ENCODE results near the gene CDKAL1.
"Not testable (repeated sequence)": the region's sequence is repeated elsewhere in the genome, so short reads cannot be mapped to it uniquely, and the experiment has no call there.

Gene CDKAL1

DNA sequence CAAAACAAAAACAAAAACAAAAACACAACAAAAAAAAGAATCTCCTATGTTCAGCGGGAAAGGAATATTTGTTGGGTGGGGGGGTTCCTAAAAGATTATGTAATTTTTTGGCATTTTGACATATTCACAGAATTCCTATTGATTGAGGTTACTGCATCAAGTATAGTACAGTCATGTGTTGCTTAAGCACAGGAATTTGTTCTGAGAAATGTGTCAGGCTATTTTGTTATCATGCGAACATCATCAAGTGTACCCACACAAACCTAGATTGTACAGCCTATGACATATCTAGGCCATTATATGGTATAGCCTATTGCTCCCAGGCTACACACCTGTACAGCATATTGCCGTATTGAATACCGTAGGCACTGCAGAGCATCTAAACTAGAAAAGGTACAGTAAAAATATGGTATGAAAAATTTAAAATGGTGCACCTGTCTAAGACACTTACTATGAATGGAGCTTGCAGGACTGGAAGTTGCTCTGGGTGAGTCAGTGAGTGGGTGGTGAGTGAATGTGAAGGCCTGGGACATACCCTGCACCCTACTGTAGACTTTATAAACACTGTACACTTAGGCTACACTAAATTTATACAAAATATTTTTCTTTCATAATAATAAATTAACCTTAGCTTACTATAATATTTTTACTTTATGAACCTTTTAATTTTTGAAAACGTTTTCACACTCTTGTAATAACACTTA lies 110.6 kb downstream of the CDKAL1 start:
- DNase-seq = no peak

DNA sequence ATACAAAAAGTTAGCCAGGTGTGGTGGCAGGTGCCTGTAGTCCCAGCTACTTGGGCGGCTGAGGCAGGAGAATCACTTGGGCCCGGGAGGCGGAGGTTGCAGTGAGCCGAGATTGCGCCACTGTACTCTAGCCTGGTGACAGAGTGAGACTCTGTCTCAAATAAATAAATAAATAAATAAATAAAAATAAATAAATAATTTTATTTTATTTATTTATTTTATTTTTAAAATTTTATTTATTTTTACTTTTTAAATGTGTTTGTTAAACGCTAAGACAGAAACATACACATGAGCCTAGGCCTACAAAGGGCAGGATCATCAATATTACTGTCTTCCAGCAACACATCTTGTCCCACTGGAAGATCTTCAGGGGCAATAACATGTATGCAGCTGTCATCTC lies 111.3 kb downstream of the CDKAL1 start:
- not testable (repeated sequence) for DNase-seq

DNA sequence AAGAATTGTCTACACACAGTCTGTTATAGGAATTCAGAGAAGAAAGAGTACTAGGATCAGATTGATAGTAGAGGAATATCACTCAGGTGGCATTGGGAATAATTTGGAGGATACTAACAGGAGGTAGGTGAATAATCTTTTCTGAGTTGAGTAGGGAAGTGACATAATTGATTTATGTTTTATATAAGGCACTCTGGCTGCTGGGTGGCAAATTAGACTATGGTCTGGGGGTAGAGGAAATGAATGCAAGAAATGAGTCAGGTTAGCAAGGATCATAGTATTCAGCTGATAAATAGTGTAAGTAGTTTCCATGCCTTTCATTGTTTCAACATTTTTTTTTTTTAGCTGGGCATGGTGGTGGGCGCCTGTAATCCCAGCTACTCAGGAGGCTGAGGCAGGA lies 113.3 kb downstream of the CDKAL1 start:
- DNase-seq = no peak

DNA sequence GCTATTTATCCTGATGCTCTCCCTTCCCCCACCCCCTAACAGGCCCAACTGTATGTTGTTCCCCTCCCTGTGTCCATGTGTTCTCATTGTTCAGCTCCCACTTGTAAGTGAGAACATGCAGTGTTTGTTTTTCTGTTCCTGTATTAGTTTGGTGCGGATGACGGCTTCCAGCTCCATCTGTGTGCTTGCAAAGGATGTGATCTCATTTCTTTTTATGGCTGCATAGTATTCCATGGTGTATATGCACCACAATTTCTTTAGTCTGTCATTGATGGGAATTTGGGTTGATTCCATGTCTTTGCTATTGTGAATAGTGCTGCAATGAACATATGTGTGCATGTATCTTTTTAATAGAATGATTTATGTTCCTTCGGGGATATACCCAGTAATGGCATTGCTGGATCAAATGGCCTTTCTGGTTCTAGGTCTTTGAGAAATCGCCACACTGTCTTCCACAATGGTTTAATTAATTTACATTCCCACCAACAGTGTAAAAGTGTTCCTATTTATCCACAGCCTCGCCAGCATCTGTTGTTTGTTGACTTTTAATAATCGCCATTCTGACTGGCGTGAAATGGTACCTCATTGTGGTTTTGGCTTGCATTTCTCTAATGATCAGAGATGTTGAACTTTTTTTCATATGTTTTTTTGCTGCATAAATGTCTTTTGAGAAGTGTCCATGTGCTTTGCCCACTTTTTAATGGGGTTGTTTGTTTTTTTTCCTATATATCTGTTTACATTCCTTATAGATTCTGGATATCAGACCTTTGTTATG lies 115.6 kb downstream of the CDKAL1 start:
- not testable (repeated sequence) for DNase-seq

DNA sequence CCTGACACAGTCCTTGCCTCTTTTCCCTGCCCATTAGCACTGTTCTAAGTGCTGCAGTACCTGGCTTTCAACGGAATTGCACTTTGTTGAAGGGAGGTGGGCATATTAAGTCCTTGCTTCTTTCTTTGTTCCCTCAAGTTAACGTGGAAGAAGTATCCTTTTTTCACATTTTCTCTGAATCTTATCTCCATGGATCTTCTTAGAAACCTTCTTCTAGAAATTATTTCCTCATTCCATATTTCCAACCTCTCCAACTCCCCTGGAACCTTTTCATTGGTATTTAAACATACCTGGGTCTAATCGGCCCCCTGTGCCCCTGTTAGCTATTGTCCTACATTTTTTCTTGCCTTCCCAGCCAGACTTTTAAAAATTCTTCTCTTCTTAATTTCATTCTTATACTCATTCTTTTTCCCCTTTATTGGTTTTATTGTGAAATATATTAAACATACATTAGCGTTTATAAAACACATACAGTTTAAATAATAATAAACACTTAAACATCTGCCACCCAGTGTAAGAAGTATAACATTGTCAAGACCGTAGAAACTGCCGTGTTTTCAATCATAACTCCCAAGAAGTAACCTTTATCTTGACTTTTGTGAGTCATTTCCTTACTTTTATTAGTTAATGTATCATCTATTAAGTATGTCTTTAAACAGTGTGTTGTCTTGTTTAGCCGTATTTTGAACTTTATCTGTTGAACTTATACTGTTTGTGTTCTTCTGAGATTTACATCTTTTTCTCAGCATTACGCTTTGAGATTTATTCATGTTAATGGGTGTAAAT lies 118.2 kb downstream of the CDKAL1 start:
- no peak for DNase-seq

DNA sequence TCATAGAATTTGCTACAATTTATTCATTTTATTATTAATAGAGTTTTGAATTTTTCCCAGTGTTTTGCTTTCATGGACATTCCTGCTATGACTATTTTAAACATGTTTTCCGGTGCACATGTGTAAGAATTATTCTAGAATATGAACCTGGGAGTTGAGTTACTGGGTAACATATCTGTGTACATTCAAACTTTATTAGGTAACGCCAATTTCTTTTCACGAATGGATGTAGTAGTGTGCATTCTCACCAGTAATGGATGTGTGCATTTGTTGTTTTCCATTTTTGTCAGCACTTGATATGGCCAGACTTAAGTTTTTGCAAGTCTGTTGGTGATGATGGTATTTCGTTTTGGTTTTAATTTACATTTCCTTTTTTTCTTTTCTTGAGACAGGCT lies 118.8 kb downstream of the CDKAL1 start:
- DNase-seq = no peak

DNA sequence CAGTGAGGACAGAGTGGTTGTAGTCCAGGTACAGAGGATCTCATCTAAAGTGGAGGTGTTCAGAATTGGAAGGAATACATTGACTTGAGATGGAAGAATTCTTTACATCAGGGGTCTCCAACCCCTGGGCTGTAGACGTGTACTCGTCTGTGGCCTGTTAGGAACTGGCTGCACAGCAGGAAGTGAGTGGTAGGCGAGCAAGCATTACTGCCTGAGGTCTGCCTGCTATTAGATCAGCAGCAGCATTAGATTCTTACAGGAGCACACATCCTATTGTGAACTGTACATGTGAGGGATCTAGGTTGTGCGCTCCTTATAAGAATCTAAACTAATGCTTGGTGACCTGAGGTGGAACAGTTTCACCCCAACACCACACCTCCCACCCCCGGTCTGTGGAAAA lies 121.1 kb downstream of the CDKAL1 start:
- no peak for DNase-seq

DNA sequence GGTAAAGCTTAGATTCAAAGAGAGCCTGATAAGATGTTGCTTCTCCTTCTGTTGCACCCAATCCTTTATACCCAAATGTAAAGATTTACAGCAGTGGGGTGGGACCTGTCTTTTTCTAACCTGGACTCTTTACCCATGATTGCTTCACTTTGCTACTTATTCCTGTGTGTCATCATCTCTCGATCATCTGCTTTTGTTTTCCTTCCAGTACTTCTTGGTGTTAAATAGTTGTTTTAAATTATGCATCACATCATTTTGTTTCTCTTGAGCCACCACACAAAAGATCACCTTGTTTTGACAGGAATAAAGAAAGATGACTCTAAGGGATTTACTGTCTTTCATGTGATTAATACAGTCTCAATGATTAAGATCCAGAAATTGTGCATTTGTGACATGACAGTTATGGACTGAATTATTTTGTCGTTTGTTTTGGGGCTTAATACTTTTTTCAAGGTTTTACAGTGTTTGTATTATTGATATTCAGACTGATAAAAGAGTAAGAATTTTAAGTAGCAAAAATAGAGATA lies 123.1 kb downstream of the CDKAL1 start:
- no peak for DNase-seq

DNA sequence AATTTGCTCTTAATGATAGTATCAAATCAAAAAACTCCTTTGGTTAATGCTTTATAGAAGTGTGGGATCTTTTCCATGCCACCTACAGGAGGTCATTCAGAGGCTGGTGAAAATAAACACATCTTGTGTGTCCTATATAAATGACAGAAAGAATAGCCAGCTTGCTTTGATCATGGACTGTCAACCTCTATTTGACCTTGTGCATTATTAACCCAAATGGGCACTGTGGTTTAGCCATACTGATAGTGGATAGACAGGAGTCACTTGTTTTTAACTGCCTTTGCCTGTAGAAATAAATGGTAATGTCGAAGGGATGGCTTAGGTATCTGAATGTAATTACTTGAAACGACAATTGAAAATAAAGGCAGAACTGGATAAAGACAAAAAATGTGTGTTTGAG lies 123.8 kb downstream of the CDKAL1 start:
- DNase-seq = no peak

DNA sequence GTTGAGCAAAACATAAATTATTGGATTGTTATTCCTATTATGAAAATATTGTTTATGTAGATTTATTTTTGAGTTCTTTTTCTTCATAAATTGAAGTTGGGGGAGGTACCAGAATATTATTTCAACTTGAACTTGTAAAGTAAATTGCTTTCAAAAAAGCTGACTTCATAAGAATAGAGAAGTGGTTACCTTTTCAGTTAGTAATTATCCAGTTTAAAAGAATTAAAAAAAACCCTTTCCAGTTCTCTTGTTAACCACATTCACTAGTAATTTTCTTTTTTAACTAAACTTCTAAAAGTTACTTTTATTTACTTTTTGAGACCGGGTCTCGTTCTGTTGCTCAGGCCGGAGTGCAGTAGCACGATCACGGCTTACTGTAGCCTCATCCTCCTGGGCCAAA lies 124.3 kb downstream of the CDKAL1 start:
- no peak for DNase-seq

DNA sequence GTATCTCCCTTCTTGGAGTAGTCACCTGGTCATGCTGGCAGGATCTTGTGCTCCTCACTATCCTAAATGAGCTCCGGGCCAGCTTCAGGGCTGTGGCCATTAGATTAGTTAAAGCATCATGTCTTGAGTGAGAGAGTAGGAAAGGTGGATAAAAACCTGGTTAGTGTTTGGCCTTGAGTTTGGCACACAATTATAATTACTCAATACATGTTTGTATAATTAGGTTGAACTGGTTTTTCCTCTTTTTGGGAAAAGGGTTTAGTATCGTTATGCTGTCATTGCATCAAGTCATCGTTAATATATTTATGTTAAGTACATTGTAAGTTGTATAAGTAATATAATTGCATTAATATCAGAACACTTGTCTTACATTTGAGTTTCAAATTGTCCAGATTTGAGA lies 126.3 kb downstream of the CDKAL1 start:
- DNase-seq = no peak

DNA sequence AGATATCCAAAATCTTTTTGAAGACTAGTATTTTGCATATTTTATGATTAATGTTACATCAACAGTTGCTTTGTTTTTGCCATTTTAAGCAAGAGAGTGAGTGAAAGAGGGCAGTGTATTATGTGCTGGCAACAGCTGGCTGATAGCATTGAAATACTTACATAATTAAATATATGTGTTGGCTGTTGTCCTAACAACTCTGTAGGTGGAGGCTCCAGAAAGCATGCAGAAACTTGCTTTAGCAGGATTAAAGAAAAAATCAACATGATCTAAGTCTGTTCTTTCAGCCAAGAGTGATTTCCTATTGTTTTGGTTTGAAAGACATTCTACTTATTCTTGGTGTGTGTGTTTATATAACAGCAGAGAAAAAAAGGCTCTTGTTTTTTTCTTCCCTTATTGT lies 127.5 kb downstream of the CDKAL1 start:
- peak; percentile 38 for DNase-seq

DNA sequence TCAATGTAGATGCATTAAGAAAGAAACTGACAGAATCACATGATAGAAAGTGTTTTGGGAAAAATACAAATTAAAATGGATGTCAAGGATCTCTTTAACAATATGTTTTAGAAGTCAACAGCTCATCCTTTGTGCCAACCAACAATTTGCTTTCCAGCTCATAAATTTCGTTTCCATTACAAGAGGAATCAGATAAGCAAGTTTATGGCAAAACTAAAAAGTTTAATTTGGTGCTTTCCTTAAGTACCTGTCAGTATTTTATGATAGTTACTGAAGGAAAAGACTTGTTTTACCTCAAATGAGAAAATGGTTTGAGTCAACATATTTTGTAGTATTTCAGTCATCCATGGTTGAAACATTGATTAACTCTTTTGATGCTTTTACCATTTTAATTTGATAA lies 130.0 kb downstream of the CDKAL1 start:
- DNase-seq = no peak

DNA sequence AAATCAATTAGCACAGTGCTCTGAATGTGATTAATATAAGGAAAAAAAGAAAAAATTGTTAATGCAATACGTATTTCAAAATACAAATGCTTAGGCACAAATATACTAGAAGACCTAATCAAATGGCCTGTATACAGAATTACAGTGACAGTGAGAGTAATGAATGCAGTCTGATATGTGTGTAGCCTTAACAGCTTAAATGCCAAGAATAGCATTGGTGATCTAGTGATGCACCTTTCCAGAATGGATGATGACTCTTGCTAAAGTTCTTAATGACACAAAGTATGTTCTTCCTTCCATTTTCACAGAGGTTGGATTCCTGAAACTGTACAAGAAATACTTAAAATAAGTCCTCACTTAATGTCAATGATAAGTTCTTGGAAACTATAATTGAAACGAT lies 131.0 kb downstream of the CDKAL1 start:
- no peak for DNase-seq

DNA sequence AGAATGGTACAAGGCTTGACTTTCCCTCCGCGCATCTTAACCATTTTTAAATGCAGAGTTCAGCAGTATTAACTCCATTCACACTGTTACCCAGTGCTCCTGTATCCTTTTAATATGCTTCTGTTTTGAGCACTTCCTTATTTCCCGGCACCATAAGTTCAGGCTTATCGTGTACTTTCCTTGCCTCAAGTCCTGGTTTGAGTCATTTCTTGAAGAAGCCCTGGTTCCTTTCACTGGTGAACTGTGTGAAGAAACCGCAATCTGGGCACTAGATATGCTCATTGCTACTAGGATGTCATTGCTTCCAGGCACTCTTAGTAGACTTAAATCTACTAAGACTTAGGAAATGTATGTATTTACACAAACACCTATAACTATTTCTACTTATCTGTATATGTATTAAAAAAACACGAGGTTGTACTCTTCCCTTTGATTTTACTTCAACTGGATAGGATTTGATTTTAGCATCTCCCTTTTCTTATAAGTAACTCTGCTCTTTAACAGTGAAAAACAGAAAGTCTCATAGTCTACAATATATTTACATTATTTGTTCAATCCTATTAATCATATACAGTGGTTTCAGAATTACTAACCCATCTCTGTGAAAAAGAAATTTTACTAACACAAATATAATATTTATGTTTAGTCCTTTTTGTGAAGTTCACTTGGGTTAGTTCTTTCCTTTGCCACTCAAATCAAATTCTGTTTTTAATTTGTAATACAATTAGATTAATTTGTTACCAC lies 135.5 kb downstream of the CDKAL1 start:
- DNase-seq = no peak

DNA sequence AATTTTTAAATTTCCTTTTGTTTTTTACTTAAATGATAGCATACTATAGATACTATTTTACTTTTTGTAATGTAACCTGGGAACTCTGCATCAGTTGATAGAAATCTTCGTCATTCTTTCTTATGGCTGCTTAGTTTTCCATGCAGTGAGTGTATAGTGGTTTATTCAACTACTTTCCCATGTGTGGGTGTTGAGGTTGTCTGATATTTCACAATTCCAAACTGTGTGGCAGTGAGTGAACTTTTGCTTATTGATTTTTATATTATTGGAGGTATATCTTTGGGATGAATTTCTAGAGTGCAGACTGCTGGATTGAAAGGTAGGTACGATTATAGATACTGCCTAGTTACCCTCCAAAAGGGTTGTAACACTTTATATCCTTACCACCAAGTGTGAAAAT lies 136.5 kb downstream of the CDKAL1 start:
- DNase-seq = no peak

DNA sequence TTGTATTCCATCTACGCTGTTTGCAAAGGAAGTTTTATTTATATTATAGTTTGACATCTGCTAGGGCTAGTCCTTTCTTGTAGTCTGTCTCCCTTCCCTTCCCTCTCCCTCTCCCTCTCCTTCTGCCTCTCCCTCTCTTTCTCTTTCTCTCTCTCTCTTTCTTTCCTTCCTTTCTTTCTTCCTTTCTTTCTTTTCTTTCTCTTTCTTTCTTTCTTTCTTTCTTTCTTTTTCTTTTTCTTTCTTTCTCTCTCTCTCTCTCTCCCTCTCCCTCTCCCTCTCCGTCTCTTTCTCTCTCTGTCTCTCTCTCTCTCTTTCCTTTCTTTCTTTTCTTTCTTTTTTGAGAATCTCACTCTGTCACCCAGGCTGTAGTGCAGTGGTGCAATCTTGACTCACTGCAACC lies 137.8 kb downstream of the CDKAL1 start:
- DNase-seq = no peak

DNA sequence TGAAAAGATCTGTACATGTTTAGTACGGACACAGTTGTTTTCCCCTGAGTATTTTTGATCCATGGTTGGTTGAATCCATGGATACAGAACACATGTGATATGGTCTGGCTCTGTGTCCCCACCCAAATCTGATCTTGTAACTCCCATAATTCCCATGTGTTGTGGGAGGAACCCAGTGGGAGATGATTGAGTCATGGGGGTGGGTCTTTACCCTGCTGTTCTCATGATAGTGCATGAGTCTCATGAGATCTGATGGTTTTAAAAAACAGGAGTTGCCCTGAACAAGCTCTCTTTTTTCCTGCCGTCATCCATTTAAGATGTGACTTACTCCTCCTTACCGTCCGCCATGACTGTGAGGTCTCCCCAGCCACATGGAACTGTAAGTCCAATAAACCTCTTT lies 139.2 kb downstream of the CDKAL1 start:
- DNase-seq = no peak

DNA sequence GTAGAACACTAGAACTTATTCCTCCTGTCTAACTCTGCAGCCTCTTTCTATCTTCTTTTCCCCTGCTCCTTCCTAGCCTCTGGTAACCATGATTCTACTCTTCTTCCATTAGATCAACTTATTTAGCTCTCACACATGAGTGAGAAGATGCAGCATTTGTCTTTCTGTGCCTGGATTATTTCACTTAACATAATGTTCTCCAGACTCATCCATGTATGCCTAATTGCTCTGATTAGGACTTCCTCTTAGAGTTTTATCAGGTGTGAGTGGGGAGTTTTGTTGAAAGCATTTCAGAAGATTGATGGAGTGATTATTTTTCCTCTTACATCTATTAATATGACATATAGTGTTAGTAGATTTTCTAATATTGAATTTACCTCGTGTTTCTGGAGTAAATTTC lies 140.4 kb downstream of the CDKAL1 start:
- DNase-seq = no peak

DNA sequence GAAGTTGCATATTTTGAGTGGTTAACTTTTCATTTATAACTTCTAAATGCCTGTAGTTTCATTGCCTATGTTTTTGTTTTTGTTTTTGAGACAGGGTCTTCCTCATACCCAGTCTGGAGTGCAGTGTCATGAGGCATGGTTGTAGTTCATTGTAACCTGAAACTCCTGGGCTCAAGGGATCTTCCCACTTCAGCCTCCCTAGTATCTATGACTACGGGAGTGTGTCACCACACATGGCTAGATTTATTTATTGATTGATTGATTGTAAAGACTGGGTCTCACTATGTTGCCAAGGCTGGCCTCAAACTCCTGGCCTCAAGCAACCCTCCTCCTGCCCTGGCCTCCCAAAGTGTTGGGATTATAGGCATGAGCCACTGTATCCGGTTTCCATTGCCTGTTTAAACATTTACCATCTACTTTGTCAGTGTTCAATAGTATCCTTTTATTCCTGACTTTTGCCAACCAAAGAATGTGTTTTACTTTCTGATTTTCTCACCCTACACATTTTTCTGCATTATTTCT lies 144.6 kb downstream of the CDKAL1 start:
- DNase-seq = no peak

DNA sequence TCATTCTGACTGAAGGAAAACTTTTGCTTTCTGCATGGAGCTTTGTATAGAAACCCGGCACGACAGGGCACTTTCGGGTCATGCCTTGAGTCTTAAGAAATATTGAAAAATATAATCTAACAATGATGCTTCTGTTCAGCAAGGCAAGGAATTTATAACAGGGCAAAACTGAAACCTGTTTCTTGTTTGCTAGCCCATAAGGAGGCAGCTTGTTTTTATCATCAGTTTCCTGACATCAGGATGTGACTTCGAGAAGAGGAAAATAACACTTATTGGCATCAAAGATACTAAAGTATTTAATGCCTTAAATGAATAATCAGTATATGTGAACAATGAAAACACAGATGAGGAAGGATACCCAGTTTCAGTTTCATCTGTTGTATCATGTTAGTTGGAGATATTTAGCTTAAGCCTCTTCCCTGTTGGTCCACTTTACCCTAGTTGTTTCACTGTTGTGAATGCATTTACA lies 146.5 kb downstream of the CDKAL1 start:
- DNase-seq = no peak

DNA sequence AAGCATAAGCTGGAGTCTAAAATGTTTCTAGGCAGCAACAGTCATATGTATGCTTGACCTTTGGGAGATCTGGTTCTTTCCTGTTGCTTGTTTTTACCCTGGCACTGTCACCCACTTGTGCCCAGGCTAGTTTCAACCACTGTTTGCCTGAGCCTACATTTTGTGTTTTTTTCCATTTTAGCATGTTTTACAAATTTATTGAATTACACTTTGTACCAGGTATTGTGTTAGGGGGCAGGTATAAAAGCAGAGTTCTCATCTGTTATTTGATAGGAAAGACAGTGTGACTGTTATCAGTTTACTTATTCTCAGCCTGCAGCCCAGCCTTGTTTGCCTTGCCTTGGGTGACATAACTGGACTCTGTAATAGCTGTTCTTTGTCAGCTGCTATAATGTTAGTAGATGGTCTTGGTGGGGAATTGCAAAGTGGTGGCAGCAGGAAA lies 147.0 kb downstream of the CDKAL1 start:
- no peak for DNase-seq

Measured in NCI-H1417 treated with DMSO at 0.1 percent for 48 hours (cell line).